Esophagus muscularis mucosa (tissue), 4 donors: ENCODE results near the gene TUBA4B. TPM values are rescaled to one million over a fixed set of nuclear protein-coding genes. Genes with fewer than 3 reads are reported as not detected.
A peak's percentile ranks its signal among the peaks of the same experiment; 100 is the strongest.

ENCODE experiments used
- DNase-seq: peaks from one replicate; pipeline ENCODE4 v3.0.0-alpha.2; 2017; ENCODE audit errors: extremely low spot score
- H3K27ac ChIP-seq, 4 donors: fragments of 200-600 bp; sonication (generic); replicated peaks in 1 of 4; 1 replicate in 3 of 4; 2 replicates in 1 of 4; pipeline ENCODE4 v1.5.1; 2016 to 2019; ENCODE audit warnings: mild to moderate bottlenecking in 1 of 4
- H3K27me3 ChIP-seq, 4 donors: fragments of 200-600 bp; sonication (generic); one replicate each; pipeline versions ENCODE4 v1.5.1 to v1.6.0; 2016 to 2019
- H3K36me3 ChIP-seq, 4 donors: fragments of 200-600 bp; sonication (generic); one replicate each; pipeline ENCODE4 v1.5.1; 2016 to 2019
- H3K4me1 ChIP-seq, 4 donors: fragments of 200-600 bp; sonication (generic); one replicate each; pipeline ENCODE4 v1.5.1; 2016 to 2019
- H3K4me3 ChIP-seq, 4 donors: fragments of 200-600 bp; sonication (generic); 1 replicate in 2 of 4; 2 replicates in 2 of 4; pipeline ENCODE4 v1.5.1; 2016 to 2019; ENCODE audit warnings: mild to moderate bottlenecking in 4 of 4, moderate library complexity in 1 of 4
- H3K9me3 ChIP-seq, 4 donors: fragments of 200-600 bp; sonication (generic); 1 replicate in 3 of 4; 2 replicates in 1 of 4; pipeline ENCODE4 v1.5.1; 2016 to 2019
- CTCF ChIP-seq, 3 experiments: fragments of 200-600 bp in 2 of 3; fragments of 450-650 bp in 1 of 3; sonication (generic) in 2 of 3; IDR thresholded peaks; one replicate each; pipeline ENCODE4 v1.5.1; 2017 to 2019; ENCODE audit warnings: antibody characterized with exemption in 3 of 3, mild to moderate bottlenecking in 2 of 3, moderate library complexity in 1 of 3
- EP300 ChIP-seq: sonication (generic); formaldehyde crosslinking; IDR thresholded peaks from one replicate; pipeline ENCODE4 v1.6.1; 2017; ENCODE audit warnings: antibody characterized with exemption
- POLR2A ChIP-seq: fragments of 450-650 bp; IDR thresholded peaks from one replicate; pipeline ENCODE4 v1.6.1; 2017; ENCODE audit warnings: antibody characterized with exemption, moderate library complexity, mild to moderate bottlenecking, low read depth
- POLR2AphosphoS5 ChIP-seq, 2 donors: sonication (generic); formaldehyde crosslinking; IDR thresholded peaks; one replicate each; pipeline ENCODE4 v1.6.1; 2017; ENCODE audit warnings: antibody characterized with exemption in 2 of 2
- WGBS: methylation state at CpG from one replicate; pipeline ENCODE4 v1.1.5; 2018; 5-methylcytosine and 5-hydroxymethylcytosine counted together
- intact Hi-C: fragments of 100-400 bp; cut with DNase I; formaldehyde crosslinking; loops from one replicate; pipeline ENCODE4 v1.15.1; 2023
- total RNA-seq, 4 donors: library from RNA; depleted of rRNA; stranded (reverse); fragments of >200 nt; gene quantifications; one replicate each; pipeline versions ENCODE4 v1.1.0 to v1.2.1, GENCODE V29; 2016

Gene TUBA4B
- total RNA-seq, 4 donors from 2014 or later, result not detected

GRCh38 chr2:219246559-219246958, 6.5 kb upstream of the TUBA4B start:
- H3K27ac ChIP-seq, result peak overlapping the region in 2 of 4 donors; percentile 88 to 92
- H3K9me3 ChIP-seq, result no peaks in the 10 kb centered on the region
- H3K4me1 ChIP-seq, result peaks cover 49 to 70% (median 60%) of the 10 kb centered on the region in 4 donors
- DNase-seq, result no peak
- WGBS, result 92% methylated on average over 9 of the region's 10 CpGs
- TF ChIP-seq POLR2AphosphoS5 (IDR thresholded peaks at IDR 0.05) (no peak), EP300 (no peak), POLR2A (no peak), CTCF (IDR thresholded peaks at IDR 0.05) (no peak)
- intact Hi-C loops, result loop anchor here (10.0 kb wide), 1 partner anchor 48 kb away; no protein-coding TSS in a partner anchor
- H3K27me3 ChIP-seq, result no peaks in the 10 kb centered on the region
- peaks cover 7 to 44% (median 33%) of the 10 kb centered on the region in 4 donors for H3K36me3 ChIP-seq
- H3K4me3 ChIP-seq, result no peak overlapping the region

GRCh38 chr2:219247678-219248642, 5.1 kb upstream of the TUBA4B start:
- WGBS, result 90% methylated on average over 13 of the region's 17 CpGs
- H3K9me3 ChIP-seq, result no peaks in the 10 kb centered on the region
- peaks cover 7 to 45% (median 34%) of the 10 kb centered on the region in 4 donors for H3K36me3 ChIP-seq
- H3K27ac ChIP-seq, result peak overlapping the region; percentile 79 to 88 (median 84)
- intact Hi-C loops, result loop anchor here (10.0 kb wide), 1 partner anchor 47 kb away; no protein-coding TSS in a partner anchor
- no peak for DNase-seq
- H3K4me1 ChIP-seq, result peaks cover 62 to 84% (median 74%) of the 10 kb centered on the region in 4 donors
- H3K27me3 ChIP-seq, result no peaks in the 10 kb centered on the region
- TF ChIP-seq CTCF (IDR thresholded peaks at IDR 0.05), result no peak
- no peak for TF ChIP-seq EP300
- TF ChIP-seq POLR2A, result no peak
- no peak for TF ChIP-seq POLR2AphosphoS5 (IDR thresholded peaks at IDR 0.05)
- H3K4me3 ChIP-seq, result no peak overlapping the region

- Histone ChIP-seq H3K4me1 (peaks cover 65 to 92% (median 82%) of the 10 kb centered on the region in 4 donors), H3K36me3 (peaks cover 7 to 45% (median 34%) of the 10 kb centered on the region in 4 donors), H3K4me3 (peak overlapping the region in 1 of 4 donors; percentile 25), H3K9me3 (no peaks in the 10 kb centered on the region), H3K27ac (peak overlapping the region; percentile 79 to 88 (median 84)), H3K27me3 (no peaks in the 10 kb centered on the region)
- no peak for DNase-seq
- intact Hi-C loops, result loop anchor here (10.0 kb wide), 1 partner anchor 46 kb away; no protein-coding TSS in a partner anchor
- no peak for TF ChIP-seq CTCF (IDR thresholded peaks at IDR 0.05)
- TF ChIP-seq POLR2A, result no peak
- TF ChIP-seq POLR2AphosphoS5 (IDR thresholded peaks at IDR 0.05), result no peak
- TF ChIP-seq EP300, result no peak
- 76% methylated on average over 2 of the region's 2 CpGs for WGBS
Measured at GRCh38 chr2:219248845-219249202, 4.2 kb upstream of the TUBA4B start.

GRCh38 chr2:219249203-219249980, 3.7 kb upstream of the TUBA4B start:
- DNase-seq, result no peak

More at GRCh38 chr2:219249203-219249980, 3.7 kb upstream of the TUBA4B start:
- Histone ChIP-seq H3K27ac (peak overlapping the region; percentile 79 to 88 (median 84)), H3K4me1 (peaks cover 66 to 96% (median 87%) of the 10 kb centered on the region in 4 donors), H3K36me3 (peaks cover 7 to 45% (median 34%) of the 10 kb centered on the region in 4 donors), H3K4me3 (peak overlapping the region in 2 of 4 donors; percentile 13 to 25), H3K9me3 (no peaks in the 10 kb centered on the region), H3K27me3 (no peaks in the 10 kb centered on the region)
- TF ChIP-seq POLR2A (no peak), EP300 (no peak), CTCF (IDR thresholded peaks at IDR 0.05) (no peak), POLR2AphosphoS5 (IDR thresholded peaks at IDR 0.05) (peak; percentile 68 to 74)
- intact Hi-C loops, result loop anchor here (10.0 kb wide), 1 partner anchor 45 kb away; no protein-coding TSS in a partner anchor
- 24% methylated on average over 5 of the region's 7 CpGs for WGBS
